Brain microvascular endothelial cell (primary cell): ENCODE results near the gene DPYSL5.

ENCODE experiments used
- DNase-seq: peaks from one replicate; pipeline ENCODE4 v3.0.0-alpha.2; 2020
- H3K27ac ChIP-seq: fragments of 250-450 bp; sonication (Bioruptor Pico); 2 replicates; pipeline ENCODE4 v1.5.1; 2020; ENCODE audit warnings: mild to moderate bottlenecking, moderate library complexity
- H3K27me3 ChIP-seq: fragments of 250-450 bp; sonication (Bioruptor Pico); replicated peaks from 2 replicates; pipeline ENCODE4 v1.5.1; 2020; ENCODE audit warnings: mild to moderate bottlenecking
- H3K36me3 ChIP-seq: fragments of 250-450 bp; sonication (Bioruptor Pico); replicated peaks from 2 replicates; pipeline ENCODE4 v1.5.1; 2020; ENCODE audit warnings: mild to moderate bottlenecking
- H3K4me3 ChIP-seq: 2 replicates; pipeline ENCODE4 v1.5.1; 2011; ENCODE audit warnings: low read depth, mild to moderate bottlenecking, control low read depth, low read length, moderate library complexity
- CTCF ChIP-seq: IDR thresholded peaks from 2 replicates; pipeline ENCODE4 v1.5.1; 2011; ENCODE audit warnings: low read depth, mild to moderate bottlenecking, moderate library complexity, low read length, control low read depth, inconsistent platforms; ENCODE audit errors: missing control alignments
- in situ Hi-C: cut with HindIII; loops from 2 replicates; pipeline ENCODE4 v1.10.0; 2017; ENCODE audit warnings: low sequenced_read_pairs, low pct_ligation_motif_present

DPYSL5 gene

GRCh38 chr2:26925100-26925791, 77.3 kb downstream of the DPYSL5 start:
- DNase-seq = peak; percentile 2
- in situ Hi-C loops = no loop called here
- TF ChIP-seq CTCF = no peak

GRCh38 chr2:26927221-26927620, 79.3 kb downstream of the DPYSL5 start:
- in situ Hi-C loops = no loop called here
- Histone ChIP-seq H3K4me3 (no peak overlapping the region), H3K27me3 (no peaks in the 10 kb centered on the region), H3K27ac (no peak overlapping the region), H3K36me3 (no peaks in the 10 kb centered on the region)
- no peak for TF ChIP-seq CTCF
- DNase-seq = no peak

More at GRCh38 chr2:26925100-26925791, 77.3 kb downstream of the DPYSL5 start:
- H3K4me3 ChIP-seq = no peak overlapping the region
- H3K36me3 ChIP-seq = no peaks in the 10 kb centered on the region
- no peak overlapping the region for H3K27ac ChIP-seq
- H3K27me3 ChIP-seq = no peaks in the 10 kb centered on the region

- no peak for TF ChIP-seq CTCF
- in situ Hi-C loops = no loop called here
- DNase-seq = no peak
- Histone ChIP-seq H3K36me3 (no peaks in the 10 kb centered on the region), H3K4me3 (no peak overlapping the region), H3K27me3 (no peaks in the 10 kb centered on the region), H3K27ac (no peak overlapping the region)
Observed at GRCh38 chr2:26932974-26933373, 85.0 kb downstream of the DPYSL5 start.

- in situ Hi-C loops = no loop called here
- DNase-seq = no peak
- TF ChIP-seq CTCF = no peak
- Histone ChIP-seq H3K27me3 (no peaks in the 10 kb centered on the region), H3K27ac (no peak overlapping the region), H3K36me3 (no peaks in the 10 kb centered on the region), H3K4me3 (no peak overlapping the region)
Observed at GRCh38 chr2:26933431-26934334, 85.8 kb downstream of the DPYSL5 start.

- H3K27ac ChIP-seq = no peak overlapping the region
- in situ Hi-C loops = no loop called here
- no peaks in the 10 kb centered on the region for H3K27me3 ChIP-seq
- H3K4me3 ChIP-seq = no peak overlapping the region
- no peaks in the 10 kb centered on the region for H3K36me3 ChIP-seq
- DNase-seq = no peak
- no peak for TF ChIP-seq CTCF
Observed at GRCh38 chr2:26934335-26934724, 86.4 kb downstream of the DPYSL5 start.
